GM12878 (cell line): ENCODE data around the gene FXYD6. TPM values are rescaled to one million over a fixed set of nuclear protein-coding genes. Genes with fewer than 3 reads are reported as not detected.
A peak's percentile ranks its signal among the peaks of the same experiment; 100 is the strongest.

Experiments
- ATAC-seq: fragments of 200-7000 bp; cut with Tn5 transposase; 3 replicates; pipeline ENCODE4 v1.9.1; 2020; ENCODE audit warnings: mild to moderate bottlenecking, moderate library complexity
- BruUV-seq: library from RNA; stranded (reverse); fragments of 400-500 nt; replicated peaks from 2 replicates; lab custom pipeline; 2021; lab: Mats Ljungman, UMichigan
- CTCF ChIA-PET: fragments of 300-600 bp; sonication (Branson Sonifier 250); formaldehyde crosslinking; extraction: SDS; loops from one replicate; lab custom pipeline; 2021; ENCODE audit warnings: inconsistent platforms; lab: Yijun Ruan, JAX
- POLR2A ChIA-PET: fragments of 350-600 bp; formaldehyde crosslinking; extraction: SDS; loops from one replicate; lab custom pipeline; 2021; ENCODE audit warnings: inconsistent platforms; lab: Charles Lee
- RAD21 ChIA-PET: fragments of 300-600 bp; sonication (Branson Sonifier 250); formaldehyde crosslinking; loops from one replicate; lab custom pipeline; 2023; ENCODE audit warnings: antibody characterized with exemption; ENCODE audit not compliant: unreplicated experiment; lab: Charles Lee
- SMC1A ChIA-PET: fragments of 300-600 bp; sonication (Branson Sonifier 250); formaldehyde crosslinking; loops from one replicate; lab custom pipeline; 2023; ENCODE audit not compliant: unreplicated experiment, uncharacterized antibody; lab: Charles Lee
- DNase-seq: peaks from one replicate; pipeline ENCODE4 v3.0.0-alpha.2; 2011; ENCODE audit warnings: low read depth, low spot score
- FAIRE-seq: peaks from 3 replicates; lab custom pipeline; 2011; peaks lifted over from hg19 to GRCh38; lab: Jason Lieb, UNC
- H2AFZ ChIP-seq: 2 replicates; pipeline ENCODE4 v1.6.0; 2011; ENCODE audit warnings: low read depth, low read length, control low read depth; ENCODE audit not compliant: control insufficient read depth
- H3K27ac ChIP-seq: 2 replicates; pipeline ENCODE4 v1.5.1; 2011; ENCODE audit warnings: control low read depth; ENCODE audit not compliant: control insufficient read depth, insufficient read depth
- H3K27me3 ChIP-seq, 2 experiments: replicated peaks in 1 of 2; 2 replicates each; pipeline versions ENCODE4 v1.6.0 to v1.6.1; 2011; ENCODE audit warnings: low read length in 1 of 2; ENCODE audit not compliant: control insufficient read depth in 2 of 2, insufficient read depth in 2 of 2
- H3K36me3 ChIP-seq, 2 experiments: 2 replicates each; pipeline ENCODE4 v1.5.1; 2011; ENCODE audit warnings: low read length in 1 of 2; ENCODE audit not compliant: control insufficient read depth in 2 of 2, insufficient read depth in 2 of 2
- H3K4me1 ChIP-seq: 2 replicates; pipeline ENCODE4 v1.6.1; 2011; ENCODE audit warnings: mild to moderate bottlenecking, low read length, moderate library complexity, mixed read lengths; ENCODE audit not compliant: control insufficient read depth, insufficient read depth
- H3K4me2 ChIP-seq: 2 replicates; pipeline ENCODE4 v1.6.0; 2011; ENCODE audit warnings: control low read depth; ENCODE audit not compliant: control insufficient read depth, insufficient read depth
- H3K4me3 ChIP-seq: fragments of 200-600 bp; sonication (generic); 2 replicates; pipeline ENCODE4 v1.5.1; 2016
- H3K79me2 ChIP-seq: 2 replicates; pipeline ENCODE4 v1.6.0; 2011; ENCODE audit warnings: low read length; ENCODE audit not compliant: control insufficient read depth, insufficient read depth
- H3K9ac ChIP-seq: 2 replicates; pipeline ENCODE4 v1.8.0; 2011; ENCODE audit warnings: low read length, control low read depth, mixed read lengths; ENCODE audit not compliant: control insufficient read depth, insufficient read depth
- H3K9me3 ChIP-seq: replicated peaks from 3 replicates; pipeline ENCODE4 v1.5.1; 2011; ENCODE audit warnings: mild to moderate bottlenecking, low read length; ENCODE audit not compliant: control insufficient read depth, insufficient read depth
- H4K20me1 ChIP-seq: 2 replicates; pipeline ENCODE4 v1.6.0; 2011; ENCODE audit not compliant: control insufficient read depth, insufficient read depth
- BCL3 ChIP-seq: IDR thresholded peaks from 2 replicates; pipeline ENCODE4 v1.6.1; 2011; ENCODE audit warnings: borderline replicate concordance, low read depth, mild to moderate bottlenecking, moderate library complexity, low read length; ENCODE audit not compliant: insufficient read depth, poor library complexity, severe bottlenecking
- CREM ChIP-seq: IDR thresholded peaks from 2 replicates; pipeline ENCODE4 v1.6.1; 2014; ENCODE audit warnings: antibody characterized with exemption, low read depth
- CUX1 ChIP-seq: IDR thresholded peaks from 2 replicates; pipeline ENCODE4 v1.6.1; 2012; ENCODE audit warnings: improper control_type of control experiment, low read depth, low read length; ENCODE audit not compliant: insufficient replicate concordance
- GATAD2B ChIP-seq: fragments of 450-650 bp; conservative IDR thresholded peaks from 2 replicates; pipeline ENCODE4 v1.6.1; 2017; ENCODE audit warnings: low read depth, mild to moderate bottlenecking, moderate library complexity
- MLLT1 ChIP-seq: fragments of 450-650 bp; IDR thresholded peaks from 2 replicates; pipeline ENCODE4 v1.6.1; 2016; ENCODE audit warnings: mild to moderate bottlenecking
- SIN3A ChIP-seq: IDR thresholded peaks from 2 replicates; pipeline ENCODE4 v1.6.1; 2012; ENCODE audit warnings: low read depth, low read length, improper control_type of control experiment
- TCF12 ChIP-seq: IDR thresholded peaks from 2 replicates; pipeline ENCODE4 v1.6.1; 2011; ENCODE audit warnings: low read depth, mild to moderate bottlenecking, low read length
- ZBTB33 ChIP-seq: fragments of 450-650 bp; IDR thresholded peaks from 2 replicates; pipeline ENCODE4 v1.6.1; 2017; ENCODE audit warnings: mild to moderate bottlenecking
- WGBS: methylation state at CpG from one replicate; pipeline ENCODE4 v1.1.6; 2016; ENCODE audit warnings: low lambda C conversion rate; ENCODE audit not compliant: insufficient replicate concordance, insufficient coverage; ENCODE audit errors: missing lambda C conversion rate; 5-methylcytosine and 5-hydroxymethylcytosine counted together
- in situ Hi-C: fragments of 300-500 bp; cut with MboI; formaldehyde crosslinking; loops from 9 replicates; pipeline ENCODE4 v1.14.3; 2018; ENCODE audit warnings: mixed read lengths
- intact Hi-C: fragments of 100-400 bp; cut with micrococcal nuclease; formaldehyde crosslinking; loops from one replicate; pipeline ENCODE4 v1.14.2; 2022; ENCODE audit not compliant: unreplicated experiment
- polyA plus RNA-seq, 11 experiments: library from polyadenylated mRNA; depleted of rRNA in 4 of 11; unstranded in 6 of 11; stranded (reverse) in 5 of 11; fragments of >200 nt; fragmentation: Nextera tagmentation in 4 of 11; fragmentation: Illumina TruSeq in 1 of 11; extraction: Ambion mirVana in 4 of 11; extraction: Trizol in 1 of 11; gene quantifications; 1 replicate in 1 of 11; 2 replicates in 10 of 11; pipeline versions ENCODE4 v1.2.1 to v1.2.3, GENCODE V29; 2011 to 2016; ENCODE audit warnings: inconsistent platforms in 2 of 11, missing spikeins in 2 of 11, low read depth in 1 of 11
- total RNA-seq, 4 experiments: library from RNA; depleted of rRNA in 3 of 4; stranded (reverse); fragments of >200 nt in 3 of 4; fragmentation: Illumina TruSeq in 1 of 4; extraction: Trizol in 1 of 4; gene quantifications; 2 replicates each; pipeline versions ENCODE4 v1.2.1 to v1.2.3, GENCODE V29; 2013 to 2021

The FXYD6 gene
- total and polyA plus RNA-seq, 10 of the 15 experiments (the other 5 are each of a cell fraction or from before 2014, with no cell fraction given) = 0.09 to 2.0 (median 0.23) TPM; not detected in 2

- no peak overlapping the region for H3K4me2 ChIP-seq
- RAD21 ChIA-PET = interaction anchor here (0.8 to 1.9 kb wide), 9 partner anchors 39 to 91 kb away, joined by 3 to 16 read pairs (median 5); partner anchors contain the start of gene FXYD2
- no peaks in the 10 kb centered on the region; a peak in 1 of 4 replicates for H3K27me3 ChIP-seq
- H3K9ac ChIP-seq = no peak overlapping the region
- intact Hi-C loops (no loop called here), in situ Hi-C loops (no loop called here)
- BruUV-seq = no TSS peak
- ATAC-seq (no peak), FAIRE-seq (no peak), DNase-seq (no peak)
- POLR2A ChIA-PET = interaction anchor here (1.1 kb wide), 1 partner anchor 49 kb away, joined by 3 read pairs; no protein-coding TSS in a partner anchor
- no peak overlapping the region for H2AFZ ChIP-seq
- no peaks in the 10 kb centered on the region for H3K9me3 ChIP-seq
- H3K79me2 ChIP-seq = no peaks in the 10 kb centered on the region
- peaks cover 5% of the 10 kb centered on the region; the same call in 1 of the 2 replicates for H3K4me1 ChIP-seq
- TF ChIP-seq ZBTB33 = no peak
- TF ChIP-seq MLLT1 = no peak
- TF ChIP-seq CREM = no peak
- TF ChIP-seq CUX1 = no peak
- TF ChIP-seq GATAD2B = no peak
- no peak for TF ChIP-seq TCF12
- no peak for TF ChIP-seq SIN3A
- peak; percentile 67 for TF ChIP-seq BCL3
- no peaks in the 10 kb centered on the region for H4K20me1 ChIP-seq
- WGBS = 37% methylated on average over 4 of the region's 4 CpGs
- no peak overlapping the region for H3K27ac ChIP-seq
- SMC1A ChIA-PET = interaction anchor here (0.7 to 6.4 kb wide), 7 partner anchors 20 to 148 kb away, joined by 3 to 29 read pairs (median 5); no protein-coding TSS in a partner anchor
- CTCF ChIA-PET = interaction anchor here (0.9 to 7.6 kb wide), 11 partner anchors 14 to 480 kb away, joined by 3 to 83 read pairs (median 4); partner anchors contain the start of gene FXYD2
- H3K4me3 ChIP-seq = no peak overlapping the region
- no peaks in the 10 kb centered on the region for H3K36me3 ChIP-seq
Observed at GRCh38 chr11:117905524-117905923, 29.1 kb upstream of the FXYD6 start.
